Panc1 (cell line): ENCODE results near the gene MAPRE2. TPM values are rescaled to one million over a fixed set of nuclear protein-coding genes. Genes with fewer than 3 reads are reported as not detected.

ENCODE experiments used
- ATAC-seq: fragments of 200-7000 bp; cut with Tn5 transposase; 2 replicates; pipeline ENCODE4 v1.9.1; 2020; ENCODE audit warnings: mild to moderate bottlenecking, moderate library complexity
- BruUV-seq: library from RNA; stranded (reverse); fragments of 400-500 nt; replicated peaks from 2 replicates; lab custom pipeline; 2021; lab: Mats Ljungman, UMichigan
- CTCF ChIA-PET: fragments of 300-600 bp; sonication (Branson Sonifier 250); formaldehyde crosslinking; loops from one replicate; lab custom pipeline; 2022; ENCODE audit warnings: antibody characterized with exemption; lab: Charles Lee
- POLR2A ChIA-PET: fragments of 300-600 bp; sonication (Branson Sonifier 250); formaldehyde crosslinking; loops from one replicate; lab custom pipeline; 2022; ENCODE audit warnings: antibody characterized with exemption; lab: Charles Lee
- DNase-seq: peaks from one replicate; pipeline ENCODE4 v3.0.0-alpha.2; 2010; ENCODE audit warnings: low read depth, low spot score
- H3K27ac ChIP-seq: 2 replicates; pipeline ENCODE4 v1.5.1; 2011; ENCODE audit warnings: mild to moderate bottlenecking, low read length, inconsistent platforms
- H3K27me3 ChIP-seq: fragments of 200-500 bp; sonication (Bioruptor generic); 2 replicates; pipeline ENCODE4 v1.6.0; 2014; ENCODE audit warnings: low read length, inconsistent platforms; ENCODE audit not compliant: control insufficient read depth, insufficient read depth
- H3K36me3 ChIP-seq: fragments of 200-500 bp; sonication (Bioruptor generic); 2 replicates; pipeline ENCODE4 v1.5.1; 2014; ENCODE audit warnings: inconsistent platforms, mild to moderate bottlenecking, low read length, moderate library complexity; ENCODE audit not compliant: control insufficient read depth, insufficient read depth
- H3K4me1 ChIP-seq: 2 replicates; pipeline ENCODE4 v1.5.1; 2011; ENCODE audit warnings: inconsistent platforms, mild to moderate bottlenecking, low read length, moderate library complexity; ENCODE audit not compliant: control insufficient read depth, insufficient read depth
- H3K4me3 ChIP-seq, 2 experiments: 2 replicates each; pipeline ENCODE4 v1.5.1; 2011 to 2012; ENCODE audit warnings: low read depth in 2 of 2, low read length in 2 of 2, mild to moderate bottlenecking in 2 of 2, inconsistent platforms in 1 of 2, moderate library complexity in 1 of 2
- H3K9me3 ChIP-seq: fragments of 200-500 bp; sonication (Bioruptor generic); 2 replicates; pipeline ENCODE4 v1.5.1; 2014; ENCODE audit warnings: low read depth, mild to moderate bottlenecking, inconsistent platforms, low read length, moderate library complexity; ENCODE audit not compliant: control insufficient read depth, insufficient read depth
- CTCF ChIP-seq: fragments of 450-650 bp; IDR thresholded peaks from 2 replicates; pipeline ENCODE4 v1.5.1; 2017; ENCODE audit warnings: mild to moderate bottlenecking
- REST ChIP-seq, 2 experiments: IDR thresholded peaks; 2 replicates each; pipeline ENCODE4 v1.6.1; 2011 to 2012; ENCODE audit warnings: low read depth in 2 of 2, control low read depth in 1 of 2, low read length in 1 of 2, mild to moderate bottlenecking in 1 of 2, moderate library complexity in 1 of 2; ENCODE audit not compliant: insufficient read depth in 1 of 2
- SIN3A ChIP-seq: IDR thresholded peaks from 2 replicates; pipeline ENCODE4 v1.6.1; 2012; ENCODE audit warnings: low read depth, mild to moderate bottlenecking, low read length, moderate library complexity, borderline replicate concordance; ENCODE audit not compliant: insufficient read depth
- TCF7L2 ChIP-seq: IDR thresholded peaks from 2 replicates; pipeline ENCODE4 v1.6.1; 2011; ENCODE audit warnings: mild to moderate bottlenecking, low read depth, low read length, inconsistent platforms
- in situ Hi-C: cut with HindIII; loops from 2 replicates; pipeline ENCODE4 v1.10.0; 2016; ENCODE audit warnings: low sequenced_read_pairs, low pct_unique_long_range_greater_than_20kb
- intact Hi-C: fragments of 100-400 bp; cut with micrococcal nuclease; formaldehyde crosslinking; loops from one replicate; pipeline ENCODE4 v1.10.0; 2022; ENCODE audit not compliant: unreplicated experiment
- total RNA-seq: library from RNA; stranded (reverse); gene quantifications from one replicate; pipeline ENCODE4 v1.2.1, GENCODE V29; 2021; ENCODE audit not compliant: unreplicated experiment

The MAPRE2 gene
- total RNA-seq, 1 experiment from 2014 or later, result 14.1 TPM

GRCh38 chr18:35000457-35000856, 40.8 kb upstream of the MAPRE2 start:
- Histone ChIP-seq H3K36me3 (no peaks in the 10 kb centered on the region), H3K27me3 (no peaks in the 10 kb centered on the region), H3K4me3 (no peak overlapping the region), H3K9me3 (no peaks in the 10 kb centered on the region), H3K27ac (no peak overlapping the region), H3K4me1 (no peaks in the 10 kb centered on the region)
- ChIA-PET CTCF (no interaction called here), POLR2A (no interaction called here)
- TF ChIP-seq REST (IDR thresholded peaks at IDR 0.05; ENCODE audit: insufficient read depth in 1 of 2, low read depth in 2 of 2, low read length in 1 of 2), result no peak
- no peak for TF ChIP-seq CTCF
- no peak for TF ChIP-seq SIN3A
- no peak for TF ChIP-seq TCF7L2
- in situ Hi-C loops, result no loop called here
- DNase-seq (no peak), ATAC-seq (no peak)
- intact Hi-C loops, result no loop called here
- no TSS peak for BruUV-seq

- Histone ChIP-seq H3K27me3 (no peaks in the 10 kb centered on the region), H3K36me3 (no peaks in the 10 kb centered on the region), H3K4me1 (no peaks in the 10 kb centered on the region), H3K9me3 (no peaks in the 10 kb centered on the region), H3K27ac (no peak overlapping the region), H3K4me3 (no peak overlapping the region)
- POLR2A ChIA-PET, result no interaction called here
- BruUV-seq, result no TSS peak
- CTCF ChIA-PET, result no interaction called here
- in situ Hi-C loops, result no loop called here
- DNase-seq, result no peak
- TF ChIP-seq CTCF (no peak), SIN3A (no peak)
- ATAC-seq, result no peak
- intact Hi-C loops, result no loop called here
These were observed 39.1 kb upstream of the MAPRE2 start for GRCh38 chr18:35002120-35002519.
